ENCODE data around the gene TMEM256. TPM values are rescaled to one million over a fixed set of nuclear protein-coding genes. Genes with fewer than 3 reads are reported as not detected.
"Not testable (repeated sequence)": the region's sequence is repeated elsewhere in the genome, so short reads cannot be mapped to it uniquely, and the experiment has no call there.

TMEM256 gene
- total RNA-seq, 1 experiment from 2014 or later, result 200 TPM

- no peak for DNase-seq (ENCODE audit: low spot score)
These were observed 10.9 kb downstream of the TMEM256 start for GRCh38 chr17:7392696-7393612.

GRCh38 chr17:7391307-7391706, 12.6 kb downstream of the TMEM256 start:
- in situ Hi-C loops (cut with HindIII; ENCODE audit: low sequenced_read_pairs), result loop anchor here (25.0 kb wide), 1 partner anchor 96 kb away; the partner anchor contains the start of genes POLR2A, SLC35G6 and ZBTB4
- no peak for DNase-seq (ENCODE audit: low spot score)

More at GRCh38 chr17:7392696-7393612, 10.9 kb downstream of the TMEM256 start:
- in situ Hi-C loops (cut with HindIII; ENCODE audit: low sequenced_read_pairs), result loop anchor here (25.0 kb wide), 1 partner anchor 94 kb away; the partner anchor contains the start of genes POLR2A, SLC35G6 and ZBTB4

- DNase-seq (ENCODE audit: low spot score), result no peak
- in situ Hi-C loops (cut with HindIII; ENCODE audit: low sequenced_read_pairs), result loop anchor here (25.0 kb wide), 1 partner anchor 97 kb away; the partner anchor contains the start of genes POLR2A, SLC35G6 and ZBTB4
These were observed 13.7 kb downstream of the TMEM256 start for GRCh38 chr17:7389924-7390910.

GRCh38 chr17:7388856-7389255, 15.0 kb downstream of the TMEM256 start:
- no peak for DNase-seq (ENCODE audit: low spot score)
- in situ Hi-C loops (cut with HindIII; ENCODE audit: low sequenced_read_pairs), result loop anchor here (25.0 kb wide), 1 partner anchor 98 kb away; the partner anchor contains the start of genes POLR2A, SLC35G6 and ZBTB4

- in situ Hi-C loops (cut with HindIII; ENCODE audit: low sequenced_read_pairs), result loop anchor here (25.0 kb wide), 1 partner anchor 103 kb away; the partner anchor contains the start of genes POLR2A, SLC35G6 and ZBTB4
- no peak for DNase-seq (ENCODE audit: low spot score)
These were observed 19.3 kb downstream of the TMEM256 start for GRCh38 chr17:7384489-7385081.

- peak; percentile 77 for DNase-seq (ENCODE audit: low spot score)
- in situ Hi-C loops (cut with HindIII; ENCODE audit: low sequenced_read_pairs), result loop anchor here (25.0 kb wide), 1 partner anchor 103 kb away; the partner anchor contains the start of genes POLR2A, SLC35G6 and ZBTB4
These were observed 20.0 kb downstream of the TMEM256 start for GRCh38 chr17:7383742-7384488.

- in situ Hi-C loops (cut with HindIII; ENCODE audit: low sequenced_read_pairs), result loop anchor here (25.0 kb wide), 1 partner anchor 104 kb away; the partner anchor contains the start of genes POLR2A, SLC35G6 and ZBTB4
- DNase-seq (ENCODE audit: low spot score), result no peak
These were observed 20.5 kb downstream of the TMEM256 start for GRCh38 chr17:7383371-7383741.

GRCh38 chr17:7382901-7383300, 21.0 kb downstream of the TMEM256 start:
- no peak for DNase-seq (ENCODE audit: low spot score)
- in situ Hi-C loops (cut with HindIII; ENCODE audit: low sequenced_read_pairs), result loop anchor here (25.0 kb wide), 1 partner anchor 104 kb away; the partner anchor contains the start of genes POLR2A, SLC35G6 and ZBTB4

- DNase-seq (ENCODE audit: low spot score), result peak; percentile 69
- in situ Hi-C loops (cut with HindIII; ENCODE audit: low sequenced_read_pairs), result loop anchor here (25.0 kb wide), 1 partner anchor 106 kb away; the partner anchor contains the start of genes POLR2A, SLC35G6 and ZBTB4
These were observed 22.8 kb downstream of the TMEM256 start, which contains the start of gene TNK1 for GRCh38 chr17:7380855-7381683. Gene TNK1, plus strand, starts transcription at chr17:7381089. Its CDS starts 1,838 bp downstream, at chr17:7382927.

- DNase-seq (ENCODE audit: low spot score), result peak; percentile 50
These were observed 23.6 kb downstream of the TMEM256 start for GRCh38 chr17:7380321-7380720.

GRCh38 chr17:7379134-7379533, 24.8 kb downstream of the TMEM256 start:
- DNase-seq (ENCODE audit: low spot score), result no peak
- in situ Hi-C loops (cut with HindIII; ENCODE audit: low sequenced_read_pairs), result loop anchor here (25.0 kb wide), 1 partner anchor 108 kb away; the partner anchor contains the start of genes POLR2A, SLC35G6 and ZBTB4

More at GRCh38 chr17:7380321-7380720, 23.6 kb downstream of the TMEM256 start:
- in situ Hi-C loops (cut with HindIII; ENCODE audit: low sequenced_read_pairs), result loop anchor here (25.0 kb wide), 1 partner anchor 107 kb away; the partner anchor contains the start of genes POLR2A, SLC35G6 and ZBTB4

- no peak for DNase-seq (ENCODE audit: low spot score)
- in situ Hi-C loops (cut with HindIII; ENCODE audit: low sequenced_read_pairs), result no loop called here
These were observed 29.5 kb downstream of the TMEM256 start for GRCh38 chr17:7374353-7374752.

GRCh38 chr17:7370853-7371252, 33.0 kb downstream of the TMEM256 start:
- no peak for DNase-seq (ENCODE audit: low spot score)
- in situ Hi-C loops (cut with HindIII; ENCODE audit: low sequenced_read_pairs), result no loop called here

- in situ Hi-C loops (cut with HindIII; ENCODE audit: low sequenced_read_pairs), result no loop called here
- DNase-seq (ENCODE audit: low spot score), result no peak
These were observed 34.1 kb downstream of the TMEM256 start for GRCh38 chr17:7369825-7370224.

GRCh38 chr17:7368599-7368994, 35.3 kb downstream of the TMEM256 start:
- DNase-seq (ENCODE audit: low spot score); in situ Hi-C loops (cut with HindIII; ENCODE audit: low sequenced_read_pairs): not testable (repeated sequence)

GRCh38 chr17:7367918-7368598, 35.8 kb downstream of the TMEM256 start:
- in situ Hi-C loops (cut with HindIII; ENCODE audit: low sequenced_read_pairs), result no loop called here
- no peak for DNase-seq (ENCODE audit: low spot score)

Measured in G401 (cell line).